GM19463 (cell line): ENCODE results near the gene FOXP1.

Experiments used
- ATAC-seq: cut with Tn5 transposase; IDR thresholded peaks from one replicate; pipeline ENCODE4 v1.9.1; 2021; ENCODE audit warnings: mild to moderate bottlenecking, moderate library complexity; ENCODE audit not compliant: unreplicated experiment

Gene FOXP1

GRCh38 chr3:71228156-71228866, 355.2 kb downstream of the FOXP1 start:
- ATAC-seq, result no peak

DNA sequence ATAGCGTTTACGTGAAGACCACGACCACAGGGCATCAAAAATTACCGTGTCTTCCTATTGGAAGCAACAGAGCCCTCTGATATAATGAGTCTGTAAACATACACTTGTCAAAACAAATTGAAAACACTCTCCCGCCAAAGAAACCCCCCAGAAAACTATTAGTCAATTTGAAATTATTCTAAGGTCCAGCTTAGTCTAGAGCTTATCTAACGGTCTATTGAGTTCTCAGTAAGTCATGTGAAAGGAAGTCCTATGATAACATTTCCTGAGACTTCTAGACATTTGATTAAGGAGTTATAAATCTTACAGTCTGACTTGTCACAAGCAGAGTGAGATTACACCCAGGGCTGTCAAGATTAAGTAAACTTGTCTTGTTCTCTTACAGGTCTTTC, 356.3 kb downstream of the FOXP1 start:
- ATAC-seq, result peak; percentile 3

DNA sequence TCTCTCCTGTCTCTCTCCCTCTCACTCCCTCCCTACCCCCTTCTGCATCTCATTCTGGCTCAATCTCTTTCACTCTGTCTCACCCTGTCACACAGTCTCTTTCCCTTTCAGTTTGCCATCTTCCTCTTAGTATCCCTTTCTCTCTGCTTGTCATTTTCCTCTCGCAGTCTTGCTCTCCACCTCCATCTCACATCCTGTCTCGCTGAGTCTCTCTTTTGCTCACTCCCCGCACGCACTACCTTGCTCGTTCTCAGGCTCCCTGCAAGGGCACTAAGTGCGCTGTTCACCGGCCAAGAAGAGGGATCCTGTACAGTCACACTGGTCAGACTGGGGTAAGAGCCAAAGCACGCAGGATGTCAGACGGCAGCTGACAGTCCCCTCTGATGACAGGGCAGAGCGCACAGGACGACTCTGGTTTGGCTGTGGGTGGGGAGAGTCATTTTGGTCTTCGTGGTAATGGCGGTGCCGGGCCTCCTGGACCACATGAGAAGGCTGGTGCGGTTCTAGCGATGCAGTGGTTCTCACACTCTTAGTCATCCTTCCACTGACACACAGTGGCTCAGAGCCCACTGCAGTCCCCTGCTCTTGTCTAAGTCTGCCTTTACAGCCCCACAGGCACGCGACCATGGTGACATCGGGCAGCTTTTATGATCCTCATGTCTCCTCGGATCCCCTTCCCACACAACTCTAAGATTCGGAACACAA, 356.8 kb downstream of the FOXP1 start:
- peak; percentile 87 for ATAC-seq

GRCh38 chr3:71225951-71226564, 357.5 kb downstream of the FOXP1 start:
- no peak for ATAC-seq

DNA sequence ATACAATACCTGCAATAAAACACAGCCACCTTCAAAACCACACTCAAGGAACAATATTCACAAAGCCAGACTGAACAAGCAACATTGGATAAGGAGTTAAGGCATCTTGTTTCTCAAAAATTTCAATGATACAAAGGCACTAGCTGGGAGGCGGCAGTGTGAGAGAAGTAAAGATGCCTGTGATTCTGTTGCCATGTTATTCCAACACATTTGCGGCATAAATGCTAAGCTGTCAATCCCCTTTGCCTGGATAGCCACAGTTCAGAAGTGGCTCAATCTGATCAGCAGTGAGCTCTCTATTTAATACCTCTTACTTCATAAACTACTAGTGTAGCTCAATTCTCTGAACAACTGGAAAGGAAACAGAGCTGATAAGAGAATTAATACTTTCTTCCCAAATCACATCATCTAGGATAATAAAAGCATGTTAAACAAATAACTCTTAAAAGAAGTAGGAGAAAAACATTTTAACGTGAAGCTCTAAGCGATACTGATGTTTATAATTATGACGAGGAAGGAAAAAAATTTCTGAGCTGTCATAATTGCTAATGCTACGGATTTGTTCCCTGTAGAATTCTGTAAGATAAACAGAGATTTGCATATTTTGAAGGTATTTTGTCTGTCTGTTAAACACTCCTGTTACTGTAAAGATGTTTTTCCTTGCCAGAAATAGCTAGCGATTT, 358.4 kb downstream of the FOXP1 start:
- no peak for ATAC-seq

- peak; percentile 99 for ATAC-seq
Observed at GRCh38 chr3:71219744-71220638, 363.5 kb downstream of the FOXP1 start.

DNA sequence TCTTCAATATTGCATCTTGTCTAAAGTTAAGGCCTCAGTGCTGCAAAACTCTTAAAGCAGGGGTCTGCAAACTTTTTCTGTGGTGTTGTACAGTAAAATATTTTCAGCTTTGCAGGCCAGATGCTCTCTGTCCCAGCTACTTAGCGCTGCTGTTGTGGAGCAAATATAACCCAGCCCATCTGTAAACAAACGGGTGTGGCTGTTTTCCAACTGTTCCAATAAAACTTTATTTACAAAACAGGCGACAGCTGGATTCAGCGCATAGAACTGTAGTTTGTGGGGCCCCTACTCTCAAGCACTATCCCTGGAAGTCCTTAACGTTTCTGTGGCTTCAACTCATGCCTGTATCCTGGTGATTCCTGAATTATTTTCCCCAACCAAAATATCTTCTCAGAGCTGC, 365.0 kb downstream of the FOXP1 start:
- no peak for ATAC-seq

GRCh38 chr3:71217640-71218222, 365.8 kb downstream of the FOXP1 start:
- ATAC-seq, result no peak

GRCh38 chr3:71215351-71215750, 368.2 kb downstream of the FOXP1 start:
- ATAC-seq, result no peak

DNA sequence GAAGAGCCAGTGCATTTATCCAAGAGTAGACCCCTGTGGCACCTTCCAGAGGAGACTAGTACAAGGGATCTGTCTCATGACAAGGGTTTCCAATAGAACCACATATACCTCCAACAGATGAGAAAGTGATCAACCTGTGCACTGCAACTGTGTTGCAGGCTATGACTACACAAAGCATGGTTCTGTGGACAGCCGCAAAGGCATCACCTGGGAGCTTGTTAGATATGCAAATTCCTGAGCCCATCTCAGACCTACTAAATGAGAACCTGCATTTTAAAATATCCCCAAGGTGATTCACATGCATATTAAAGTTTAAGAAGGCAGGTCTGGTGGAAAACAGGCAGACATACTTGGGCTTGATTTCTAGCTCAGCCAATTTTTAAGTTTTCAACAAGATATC, 368.7 kb downstream of the FOXP1 start:
- no peak for ATAC-seq

DNA sequence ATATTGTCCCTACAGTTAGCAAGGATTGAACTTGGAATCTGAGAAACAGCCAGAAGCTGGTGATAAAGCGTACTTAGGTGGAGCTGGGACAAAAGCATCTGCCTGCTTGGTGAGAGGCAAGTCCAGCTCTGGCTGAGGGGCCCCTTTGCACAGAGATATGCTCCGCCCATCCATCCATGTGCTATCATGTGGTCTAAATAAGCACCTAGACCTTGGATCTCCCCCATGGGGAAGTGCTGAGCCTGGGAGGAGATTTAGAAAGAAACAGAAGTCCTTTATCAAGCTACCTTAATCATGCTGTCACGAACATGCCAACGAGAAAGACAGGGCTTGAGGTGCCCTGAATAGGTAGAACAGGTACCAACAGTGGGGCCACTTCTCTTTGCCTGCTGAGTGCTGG, 369.5 kb downstream of the FOXP1 start:
- ATAC-seq, result no peak

DNA sequence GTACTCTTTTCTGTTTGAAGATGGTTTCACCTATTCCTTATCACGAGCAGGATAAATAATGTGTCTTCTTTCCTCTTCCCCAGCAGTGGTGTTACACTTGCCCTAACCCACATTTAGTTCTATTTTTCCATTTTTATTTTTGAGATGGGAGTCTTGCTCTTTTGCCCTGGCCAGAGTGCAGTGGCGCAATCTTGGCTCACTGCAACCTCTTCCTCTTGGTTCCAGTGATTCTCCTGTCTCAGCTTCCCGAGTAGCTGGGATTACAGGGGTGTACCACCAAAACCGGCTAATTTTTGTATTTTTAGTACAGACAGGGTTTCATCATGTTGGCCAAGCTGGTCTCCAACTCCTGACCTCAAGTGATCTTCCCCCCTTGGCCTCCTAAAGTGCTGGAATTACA, 372.4 kb downstream of the FOXP1 start:
- no peak for ATAC-seq

DNA sequence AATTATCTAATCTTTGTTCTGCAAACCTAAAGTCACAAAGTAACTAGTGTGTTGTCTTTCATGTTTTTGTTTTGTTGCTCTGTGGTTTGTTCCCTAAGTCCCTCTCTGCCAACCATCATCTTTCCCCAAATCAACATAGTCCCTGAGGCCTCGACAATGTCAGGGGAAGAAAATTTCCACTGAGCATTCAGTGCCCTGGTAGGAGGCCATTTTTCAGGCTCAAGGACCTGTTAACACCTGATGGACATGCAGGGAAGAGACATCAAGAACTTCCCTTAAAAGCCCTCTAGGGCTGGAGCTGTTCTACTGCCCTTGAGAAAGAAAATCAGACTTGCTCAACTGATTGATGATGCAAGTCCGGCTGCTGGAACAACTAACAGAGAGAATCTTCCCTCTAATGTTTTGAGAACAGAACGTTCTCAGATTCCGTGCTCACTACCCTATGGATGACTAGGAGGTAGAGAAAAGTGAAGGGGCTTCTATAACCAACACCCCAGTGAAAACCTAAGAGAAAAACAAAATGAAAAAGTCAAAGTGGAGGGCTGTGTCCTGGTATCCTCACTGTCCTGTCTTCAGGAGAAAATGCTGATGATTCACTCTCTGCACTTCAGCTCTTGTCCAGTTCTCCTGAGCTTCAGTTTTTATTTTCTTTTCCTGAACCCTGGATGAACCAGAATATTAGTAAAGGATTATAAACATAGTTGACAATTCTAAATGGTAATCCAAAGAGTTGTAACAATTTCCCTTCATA, 373.1 kb downstream of the FOXP1 start:
- ATAC-seq, result no peak

DNA sequence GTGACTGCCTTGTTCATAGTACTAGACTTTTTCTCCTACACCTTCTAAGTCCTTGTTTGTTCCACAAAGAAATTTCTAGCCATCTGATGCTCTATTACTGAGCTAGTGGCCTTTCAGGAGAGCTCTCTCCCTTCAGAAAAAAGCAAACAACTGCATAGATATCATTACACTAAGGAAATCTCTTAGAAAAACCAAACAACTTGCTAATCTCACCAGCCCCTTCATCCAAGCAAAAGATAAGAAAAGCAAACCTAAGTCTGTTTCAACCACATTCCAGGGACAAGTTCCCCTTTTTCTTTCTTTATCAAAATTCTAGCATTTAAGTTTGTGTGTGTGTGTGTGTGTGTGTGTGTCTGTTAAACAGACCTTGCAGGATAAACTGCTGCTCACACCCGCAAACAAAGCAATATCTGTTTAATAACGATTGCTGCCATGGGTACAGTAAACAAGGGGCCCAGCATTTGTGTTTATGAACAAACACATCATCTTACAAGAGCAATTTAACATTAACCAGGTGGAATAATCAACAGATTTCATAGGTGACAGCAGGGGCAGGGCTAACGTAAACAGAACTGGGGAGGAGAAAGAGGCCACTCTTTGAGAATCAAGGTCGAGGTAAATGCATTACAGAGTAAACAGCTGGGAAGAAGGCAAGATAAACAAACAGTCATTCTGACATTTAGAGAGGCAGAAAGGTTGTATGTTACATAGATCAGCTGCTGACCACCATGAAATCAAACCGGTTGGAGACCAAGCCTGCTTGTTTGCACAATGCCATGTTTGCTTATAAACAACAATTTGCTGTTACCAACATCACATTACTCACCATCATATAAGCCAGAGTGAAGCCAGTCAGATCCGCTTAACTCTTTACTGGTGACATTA, 375.1 kb downstream of the FOXP1 start:
- ATAC-seq, result no peak

DNA sequence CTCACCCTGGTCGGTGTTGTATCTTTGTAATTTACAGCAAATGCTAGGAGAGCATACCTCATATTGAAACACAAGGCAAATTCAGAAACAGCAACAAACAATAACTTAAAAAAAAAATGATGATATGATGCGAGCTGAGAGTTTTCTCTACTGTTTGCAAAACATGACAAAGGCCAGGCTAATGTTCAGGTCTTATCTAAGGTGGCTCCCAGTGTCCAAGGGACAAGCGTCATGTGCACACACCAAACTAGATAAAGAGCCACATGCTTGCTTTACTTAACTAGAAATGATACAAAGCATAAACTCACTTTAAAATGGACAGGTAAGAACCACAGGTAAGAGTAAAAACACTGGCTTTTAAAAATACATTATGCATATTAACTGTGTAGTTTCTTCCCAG, 375.9 kb downstream of the FOXP1 start:
- ATAC-seq, result no peak

- ATAC-seq, result no peak
Observed at GRCh38 chr3:71206305-71207165, 377.0 kb downstream of the FOXP1 start.

DNA sequence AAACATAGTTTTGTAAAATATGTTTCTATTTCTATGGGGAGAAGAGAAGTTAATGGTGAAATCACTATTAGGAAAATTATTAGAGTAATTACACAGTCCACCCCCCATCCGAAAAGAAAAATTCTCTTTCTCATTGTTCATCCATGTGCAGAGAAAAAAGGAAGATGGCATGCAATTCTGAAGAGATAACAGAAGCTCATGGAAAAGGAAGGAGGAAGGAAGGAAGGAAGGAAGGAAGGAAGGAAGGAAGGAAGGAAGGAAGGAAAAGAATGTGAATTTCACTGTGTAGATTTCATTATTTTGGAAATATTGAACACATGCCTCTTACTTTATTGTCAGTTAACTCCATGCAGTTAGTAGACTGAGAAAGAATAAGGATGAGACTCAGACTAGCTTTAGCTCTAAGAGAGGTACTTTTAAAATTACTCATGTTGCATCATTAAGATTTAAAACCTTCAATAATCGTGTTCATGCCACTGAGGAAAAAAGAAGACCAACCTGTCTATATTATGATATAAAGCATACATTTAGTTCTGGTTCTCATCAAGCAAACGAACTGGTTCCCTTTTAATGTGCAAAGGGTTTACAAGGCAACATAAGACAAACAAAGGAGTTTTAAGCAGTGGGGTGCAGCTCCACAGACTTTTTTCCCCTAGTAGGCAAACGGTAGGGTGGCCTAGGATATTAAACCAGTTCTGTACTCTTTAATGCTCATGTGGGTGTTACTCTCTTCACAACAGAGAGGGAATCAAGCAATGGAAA, 379.6 kb downstream of the FOXP1 start:
- no peak for ATAC-seq
